ENCODE measurements around the gene SBNO1.

SBNO1 gene

DNA sequence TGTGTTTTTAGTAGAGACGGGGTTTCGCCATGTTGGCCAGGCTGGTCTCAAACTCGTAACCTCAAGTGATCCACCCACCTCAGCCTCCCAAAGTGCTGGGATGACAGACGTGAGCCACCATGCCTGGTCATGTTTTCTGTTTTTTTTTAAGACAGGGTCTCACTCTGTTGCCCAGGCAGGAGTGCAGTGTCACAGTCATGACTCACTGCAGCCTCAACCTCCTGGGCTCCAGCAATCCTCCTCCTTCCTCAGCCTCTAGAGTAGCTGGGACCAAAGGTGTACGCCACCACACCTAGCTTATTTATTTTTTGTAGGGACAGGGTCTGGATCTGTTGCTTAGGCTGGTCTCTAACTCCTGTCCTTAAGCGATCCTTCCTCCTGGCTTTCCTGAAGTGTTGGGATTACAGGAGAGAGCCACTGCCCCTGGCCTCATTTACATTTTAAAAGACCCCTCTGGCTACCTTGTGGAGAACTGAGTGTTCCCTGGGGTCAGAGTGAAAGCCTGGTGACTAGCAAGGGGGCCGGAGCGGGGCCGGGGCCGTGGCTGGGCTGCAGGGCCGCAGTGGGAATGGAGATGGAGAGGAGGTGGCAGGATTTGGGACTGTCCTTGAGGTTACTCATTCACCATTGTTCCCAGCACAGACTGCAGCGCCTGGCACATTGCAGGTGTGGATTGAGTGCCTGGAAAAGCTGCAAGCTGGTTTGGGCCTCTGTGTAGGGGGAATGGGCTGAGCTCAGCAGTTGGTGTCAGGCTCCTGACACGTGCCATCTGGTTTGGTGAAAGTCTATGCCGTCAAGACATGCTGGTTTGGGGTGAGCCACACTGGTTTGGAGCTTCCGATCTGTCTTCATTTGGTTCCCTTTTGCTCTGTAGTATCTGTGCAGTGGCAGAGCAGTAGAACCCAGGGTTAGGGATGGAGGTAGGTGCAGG, 37.4 kb upstream of the SBNO1 start:
- H3K4me3 ChIP-seq (replicated peaks; ENCODE audit: low read depth, low read length), result no peak overlapping the region
- H3K27me3 ChIP-seq (replicated peaks; ENCODE audit: control insufficient read depth, insufficient read depth, low read length), result no peaks in the 10 kb centered on the region
- peaks cover 40% of the 10 kb centered on the region for H3K36me3 ChIP-seq (ENCODE audit: control insufficient read depth, insufficient read depth, low read length)
- TF ChIP-seq, protein P1, sequence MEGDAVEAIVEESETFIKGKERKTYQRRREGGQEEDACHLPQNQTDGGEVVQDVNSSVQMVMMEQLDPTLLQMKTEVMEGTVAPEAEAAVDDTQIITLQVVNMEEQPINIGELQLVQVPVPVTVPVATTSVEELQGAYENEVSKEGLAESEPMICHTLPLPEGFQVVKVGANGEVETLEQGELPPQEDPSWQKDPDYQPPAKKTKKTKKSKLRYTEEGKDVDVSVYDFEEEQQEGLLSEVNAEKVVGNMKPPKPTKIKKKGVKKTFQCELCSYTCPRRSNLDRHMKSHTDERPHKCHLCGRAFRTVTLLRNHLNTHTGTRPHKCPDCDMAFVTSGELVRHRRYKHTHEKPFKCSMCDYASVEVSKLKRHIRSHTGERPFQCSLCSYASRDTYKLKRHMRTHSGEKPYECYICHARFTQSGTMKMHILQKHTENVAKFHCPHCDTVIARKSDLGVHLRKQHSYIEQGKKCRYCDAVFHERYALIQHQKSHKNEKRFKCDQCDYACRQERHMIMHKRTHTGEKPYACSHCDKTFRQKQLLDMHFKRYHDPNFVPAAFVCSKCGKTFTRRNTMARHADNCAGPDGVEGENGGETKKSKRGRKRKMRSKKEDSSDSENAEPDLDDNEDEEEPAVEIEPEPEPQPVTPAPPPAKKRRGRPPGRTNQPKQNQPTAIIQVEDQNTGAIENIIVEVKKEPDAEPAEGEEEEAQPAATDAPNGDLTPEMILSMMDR (IDR thresholded peaks at IDR 0.05; ENCODE audit: insufficient read depth, low read length, poor library complexity, severe bottlenecking), result no peak
- no peak for DNase-seq (ENCODE audit: extremely low read depth, insufficient read length)

DNA sequence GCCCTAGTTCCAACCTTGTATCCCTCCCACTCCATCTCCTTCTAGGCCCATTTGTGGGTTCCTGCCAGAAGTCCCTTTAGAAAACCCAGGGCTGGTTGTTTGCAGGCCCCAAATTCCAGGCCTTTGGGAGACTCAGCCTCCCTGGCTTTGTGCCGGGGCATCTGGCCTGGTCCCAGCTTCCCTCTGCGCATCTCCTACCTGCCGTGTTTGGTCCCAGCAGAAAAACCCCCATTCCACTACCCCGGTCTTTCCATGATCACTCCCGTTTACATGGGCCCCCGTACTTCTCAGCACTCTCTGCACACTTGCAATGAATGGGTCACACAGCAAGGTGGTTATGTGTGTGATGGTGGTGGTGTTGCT, 34.6 kb upstream of the SBNO1 start:
- Histone ChIP-seq H3K36me3 (ENCODE audit: control insufficient read depth, insufficient read depth, low read length) (peaks cover 47% of the 10 kb centered on the region), H3K27me3 (replicated peaks; ENCODE audit: control insufficient read depth, insufficient read depth, low read length) (no peaks in the 10 kb centered on the region), H3K4me3 (replicated peaks; ENCODE audit: low read depth, low read length) (no peak overlapping the region)

DNA sequence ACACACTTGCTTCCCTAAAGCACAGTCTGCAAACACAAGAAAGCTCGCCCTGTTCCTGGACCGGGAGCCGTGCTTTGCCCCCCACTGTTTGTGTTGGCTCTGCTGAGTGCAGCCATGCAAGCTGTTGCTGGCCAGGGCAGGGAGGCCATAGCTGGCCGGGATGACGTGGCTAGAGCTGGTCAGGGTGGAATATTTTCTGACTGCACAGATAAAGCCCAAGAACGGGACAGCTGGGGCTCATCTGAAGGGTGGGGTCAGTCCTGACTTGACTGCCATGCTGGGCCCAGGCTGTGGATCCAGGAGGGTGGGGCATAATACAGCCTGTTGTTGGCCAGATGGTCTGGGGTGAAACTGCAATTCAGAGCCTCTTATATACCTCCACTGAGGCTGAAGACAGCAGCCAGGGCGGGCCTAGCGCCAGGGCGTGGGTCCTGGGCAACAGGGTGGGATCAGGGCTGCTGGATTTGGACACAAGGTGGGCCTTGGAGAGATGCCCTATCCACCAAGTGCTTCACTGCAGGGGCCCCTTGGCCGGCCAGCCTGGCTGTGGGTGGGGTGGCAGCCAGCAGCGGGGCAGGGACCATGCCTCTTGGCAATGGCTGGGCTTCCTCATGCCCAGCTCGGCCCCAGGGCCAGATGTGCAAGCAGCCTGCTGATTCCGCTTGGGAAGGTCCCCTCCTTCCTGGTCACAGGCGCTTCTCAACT, 34.1 kb upstream of the SBNO1 start:
- no peak for DNase-seq (ENCODE audit: extremely low read depth, insufficient read length)
- H3K4me3 ChIP-seq (replicated peaks; ENCODE audit: low read depth, low read length), result no peak overlapping the region
- no peaks in the 10 kb centered on the region for H3K27me3 ChIP-seq (replicated peaks; ENCODE audit: control insufficient read depth, insufficient read depth, low read length)
- TF ChIP-seq, protein P1 (IDR thresholded peaks at IDR 0.05; ENCODE audit: insufficient read depth, low read length, poor library complexity, severe bottlenecking), result no peak
- peaks cover 47% of the 10 kb centered on the region for H3K36me3 ChIP-seq (ENCODE audit: control insufficient read depth, insufficient read depth, low read length)

More for the DNA sequence above, 34.6 kb upstream of the SBNO1 start:
- TF ChIP-seq, protein P1 (IDR thresholded peaks at IDR 0.05; ENCODE audit: insufficient read depth, low read length, poor library complexity, severe bottlenecking), result no peak
- DNase-seq (ENCODE audit: extremely low read depth, insufficient read length), result no peak

DNA sequence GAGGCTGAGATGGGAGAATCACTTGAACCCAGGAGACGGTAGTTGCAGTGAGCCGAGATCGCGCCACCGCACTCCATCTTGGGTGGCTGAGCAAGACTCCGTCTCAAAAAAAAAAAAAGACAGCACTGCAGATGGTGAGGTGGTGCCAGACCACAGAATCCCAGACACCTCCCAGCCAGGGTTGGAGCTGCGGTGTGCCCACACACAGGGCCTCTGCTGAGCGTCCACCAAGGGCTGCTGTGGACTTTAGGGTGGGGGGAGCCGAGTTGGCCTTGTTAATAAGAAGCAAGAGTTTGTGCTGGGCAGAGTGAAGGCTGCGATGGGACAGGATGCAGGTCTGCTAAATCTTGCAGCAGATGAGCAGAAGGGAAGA, 33.5 kb upstream of the SBNO1 start:
- Histone ChIP-seq H3K27me3 (replicated peaks; ENCODE audit: control insufficient read depth, insufficient read depth, low read length) (no peaks in the 10 kb centered on the region), H3K36me3 (ENCODE audit: control insufficient read depth, insufficient read depth, low read length) (peaks cover 43% of the 10 kb centered on the region), H3K4me3 (replicated peaks; ENCODE audit: low read depth, low read length) (no peak overlapping the region)
- DNase-seq (ENCODE audit: extremely low read depth, insufficient read length), result no peak
- TF ChIP-seq, protein P1 (IDR thresholded peaks at IDR 0.05; ENCODE audit: insufficient read depth, low read length, poor library complexity, severe bottlenecking), result no peak

DNA sequence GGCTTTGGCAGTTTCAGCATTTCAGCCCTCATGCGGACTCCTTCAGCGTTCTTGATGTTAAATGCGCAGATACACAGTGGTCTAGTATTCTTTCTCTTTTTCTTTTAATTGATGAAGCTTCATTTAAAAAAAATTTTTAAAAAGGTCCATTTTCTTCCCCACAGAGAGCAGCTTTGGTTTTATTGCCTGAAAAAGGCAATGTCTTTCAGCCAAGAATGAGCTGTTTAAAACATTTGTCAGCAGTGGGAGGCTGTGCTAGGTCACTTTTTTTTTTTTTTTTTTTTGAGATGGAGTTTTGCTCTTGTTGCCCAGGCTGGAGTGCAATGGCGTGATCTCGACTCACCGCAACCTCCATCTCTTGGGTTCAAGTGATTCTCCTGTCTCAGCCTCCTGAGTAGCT, 32.8 kb upstream of the SBNO1 start:
- H3K4me3 ChIP-seq (replicated peaks; ENCODE audit: low read depth, low read length), result no peak overlapping the region
- no peaks in the 10 kb centered on the region for H3K27me3 ChIP-seq (replicated peaks; ENCODE audit: control insufficient read depth, insufficient read depth, low read length)
- DNase-seq (ENCODE audit: extremely low read depth, insufficient read length), result no peak
- TF ChIP-seq, protein P1 (IDR thresholded peaks at IDR 0.05; ENCODE audit: insufficient read depth, low read length, poor library complexity, severe bottlenecking), result no peak
- H3K36me3 ChIP-seq (ENCODE audit: control insufficient read depth, insufficient read depth, low read length), result peaks cover 38% of the 10 kb centered on the region
